HG03175 (cell line): Measurements from ENCODE around the gene TUBB1.
A peak's percentile ranks its signal among the peaks of the same experiment; 100 is the strongest.

Source experiments
- ATAC-seq: cut with Tn5 transposase; IDR thresholded peaks from one replicate; pipeline ENCODE4 v1.9.1; 2021; ENCODE audit warnings: mild to moderate bottlenecking, moderate library complexity; ENCODE audit not compliant: unreplicated experiment

Gene TUBB1

DNA sequence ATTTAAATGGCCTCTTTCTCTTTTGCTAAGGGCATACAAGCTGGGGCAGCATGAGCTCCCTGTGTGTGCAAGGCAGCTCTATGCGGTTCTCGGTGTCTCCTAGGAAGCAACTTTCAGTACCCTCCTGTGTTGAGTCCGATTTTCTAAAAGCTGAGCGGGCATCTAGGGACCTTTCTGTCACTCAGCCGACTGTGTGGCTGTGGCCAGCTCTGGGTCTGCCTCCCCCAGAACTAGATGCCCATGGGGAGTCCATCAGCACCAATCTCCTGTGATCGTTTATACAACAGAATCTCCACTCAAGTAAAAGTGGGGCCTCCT is 30.7 kb upstream of the TUBB1 start:
- no peak for ATAC-seq

DNA sequence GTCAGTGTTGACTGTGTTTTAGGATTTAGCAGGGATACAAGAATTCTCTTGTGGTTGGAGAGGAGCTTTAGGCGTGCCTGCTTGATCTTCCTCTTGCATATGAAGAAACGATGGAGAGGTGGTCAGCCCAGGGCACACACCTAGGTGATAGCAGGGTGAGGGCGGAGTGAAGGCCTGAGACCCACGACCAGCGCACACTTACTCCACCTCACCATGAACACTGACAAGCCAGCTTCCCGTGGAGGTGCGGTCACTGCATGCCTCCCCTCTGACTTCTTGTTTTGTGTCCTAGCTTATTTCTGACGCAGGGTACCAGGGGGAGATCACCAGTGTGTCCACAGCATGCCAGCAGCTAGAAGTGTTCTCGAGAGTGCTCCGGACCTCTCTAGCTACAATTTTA is 30.0 kb upstream of the TUBB1 start:
- ATAC-seq: no peak

DNA sequence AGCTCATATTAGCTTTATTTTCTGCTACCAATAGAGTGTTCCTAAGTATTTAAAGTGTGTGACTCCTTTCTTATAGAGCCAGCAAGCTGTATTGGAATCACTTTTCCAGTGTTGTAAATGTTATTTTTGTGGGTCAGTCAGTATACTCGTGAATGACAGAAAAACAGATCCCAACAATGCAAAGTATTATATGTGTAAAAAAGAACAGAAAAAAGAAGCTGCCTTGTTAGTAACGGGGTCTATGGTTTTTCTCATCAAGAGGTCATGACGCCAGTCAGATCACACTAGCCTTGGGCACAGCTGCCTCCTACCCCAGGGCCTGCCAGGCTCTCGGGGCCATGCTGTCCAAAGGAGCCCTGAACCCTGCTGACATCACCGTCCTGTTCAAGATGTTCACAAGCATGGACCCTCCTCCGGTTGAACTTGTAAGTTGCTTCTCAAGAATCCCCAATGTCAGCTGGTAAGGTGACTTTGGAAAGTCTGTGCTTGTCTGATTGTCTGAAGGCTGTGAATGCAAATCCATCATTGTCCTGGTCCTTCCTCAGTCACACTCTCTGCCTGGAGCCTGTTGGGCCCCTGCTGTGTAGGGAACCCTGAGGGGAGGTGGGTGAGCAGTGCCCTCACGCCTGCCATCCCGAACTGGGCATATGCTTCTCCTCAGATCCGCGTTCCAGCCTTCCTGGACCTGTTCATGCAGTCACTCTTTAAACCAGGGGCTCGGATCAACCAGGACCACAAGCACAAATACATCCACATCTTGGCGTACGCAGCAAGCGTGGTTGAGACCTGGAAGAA is 28.4 kb upstream of the TUBB1 start:
- ATAC-seq: no peak

DNA sequence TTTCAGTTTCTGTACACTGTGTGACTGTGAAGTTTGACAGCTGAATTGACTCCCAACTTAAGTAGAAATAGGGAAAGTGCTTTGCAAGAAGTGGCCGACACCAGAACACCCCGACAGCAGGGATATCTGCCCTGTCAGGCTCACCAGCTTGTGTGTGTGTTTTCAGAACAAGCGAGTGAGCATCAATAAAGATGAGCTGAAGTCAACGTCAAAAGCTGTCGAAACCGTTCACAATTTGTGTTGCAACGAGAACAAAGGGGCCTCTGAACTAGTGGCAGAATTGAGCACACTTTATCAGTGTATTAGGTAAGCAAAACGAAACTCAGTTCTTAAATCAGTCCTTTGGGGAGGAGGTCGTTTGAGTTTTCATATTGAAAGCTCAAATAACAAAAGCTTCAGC is 27.5 kb upstream of the TUBB1 start:
- no peak for ATAC-seq

DNA sequence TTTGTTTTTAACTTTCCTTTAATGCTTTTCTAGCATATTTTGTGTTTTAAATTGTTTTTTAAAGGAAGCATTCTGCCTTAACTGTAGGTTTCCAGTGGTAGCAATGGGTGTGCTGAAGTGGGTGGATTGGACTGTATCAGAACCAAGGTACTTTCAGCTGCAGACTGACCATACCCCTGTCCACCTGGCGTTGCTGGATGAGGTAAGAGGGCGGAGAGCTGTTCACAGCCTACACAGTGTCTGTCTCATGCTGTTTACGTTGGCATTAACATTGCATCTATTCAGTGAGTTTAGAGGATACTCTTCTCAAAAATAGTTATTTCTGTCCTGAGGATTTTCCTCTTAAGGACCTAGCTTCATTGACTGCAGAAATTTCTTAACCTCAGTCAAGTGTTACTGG is 26.3 kb upstream of the TUBB1 start:
- ATAC-seq: no peak

DNA sequence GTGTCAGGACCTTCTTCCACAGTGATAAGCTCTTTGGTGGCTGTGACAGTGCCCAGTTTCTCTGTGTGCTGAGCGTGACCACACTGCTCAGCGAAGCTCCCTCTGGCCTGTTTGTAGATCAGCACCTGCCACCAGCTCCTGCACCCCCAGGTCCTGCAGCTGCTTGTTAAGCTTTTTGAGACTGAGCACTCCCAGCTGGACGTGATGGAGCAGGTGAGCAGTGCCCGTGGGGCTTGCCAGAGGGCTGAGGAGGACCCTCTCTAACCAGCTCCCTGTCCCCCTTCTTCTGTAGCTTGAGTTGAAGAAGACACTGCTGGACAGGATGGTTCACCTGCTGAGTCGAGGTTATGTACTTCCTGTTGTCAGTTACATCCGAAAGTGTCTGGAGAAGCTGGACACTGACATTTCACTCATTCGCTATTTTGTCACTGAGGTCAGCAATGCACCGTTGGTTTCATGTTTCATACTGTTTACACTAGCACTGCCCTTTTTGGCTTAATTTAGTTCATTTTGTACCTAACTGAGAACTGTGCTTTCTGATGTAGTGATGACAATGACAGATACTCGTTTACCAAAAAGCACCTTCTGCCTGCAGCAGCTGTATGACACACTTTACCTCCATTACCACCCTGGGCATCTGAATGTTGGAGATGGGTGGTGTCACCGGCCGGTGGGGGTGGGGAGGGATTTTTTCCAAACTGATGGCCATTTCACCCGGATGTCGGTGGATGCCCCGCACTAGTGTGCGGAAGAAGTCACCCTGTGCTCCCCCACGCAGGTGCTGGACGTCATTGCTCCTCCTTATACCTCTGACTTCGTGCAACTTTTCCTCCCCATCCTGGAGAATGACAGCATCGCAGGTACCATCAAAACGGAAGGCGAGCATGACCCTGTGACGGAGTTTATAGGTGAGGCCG is 25.6 kb upstream of the TUBB1 start:
- ATAC-seq: no peak

DNA sequence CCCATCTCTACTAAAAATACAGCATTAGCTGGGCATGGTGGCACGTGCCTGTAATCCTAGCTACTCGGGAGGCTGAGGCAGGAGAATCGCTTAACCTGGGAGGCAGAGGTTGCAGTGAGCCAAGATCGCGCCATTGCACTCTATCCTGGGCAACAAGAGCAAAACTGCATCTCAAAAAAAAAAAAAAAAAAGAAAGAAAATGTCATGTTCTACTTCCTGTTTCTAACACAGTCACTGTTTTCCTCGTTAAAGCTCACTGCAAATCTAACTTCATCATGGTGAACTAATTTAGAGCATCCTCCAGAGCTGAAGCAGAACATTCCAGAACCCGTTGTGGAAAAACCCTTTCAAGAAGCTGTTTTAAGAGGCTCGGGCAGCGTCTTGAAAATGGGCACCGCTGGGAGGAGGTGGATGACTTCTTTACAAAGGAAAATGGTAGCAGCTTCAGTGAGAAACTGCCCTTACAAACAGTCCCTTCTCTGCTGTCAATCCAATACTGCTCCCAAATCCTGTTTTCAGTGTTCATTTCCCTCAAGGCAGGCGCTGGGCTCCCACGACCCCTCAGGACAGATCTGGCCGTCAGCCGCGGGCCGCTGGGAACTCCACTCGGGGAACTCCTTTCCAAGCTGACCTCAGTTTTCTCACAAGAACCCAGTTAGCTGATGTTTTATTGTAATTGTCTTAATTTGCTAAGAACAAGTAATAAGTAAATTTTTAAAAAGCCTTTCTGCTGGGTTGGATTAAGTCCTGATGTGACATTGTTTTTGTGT is 24.7 kb upstream of the TUBB1 start:
- no peak for ATAC-seq

DNA sequence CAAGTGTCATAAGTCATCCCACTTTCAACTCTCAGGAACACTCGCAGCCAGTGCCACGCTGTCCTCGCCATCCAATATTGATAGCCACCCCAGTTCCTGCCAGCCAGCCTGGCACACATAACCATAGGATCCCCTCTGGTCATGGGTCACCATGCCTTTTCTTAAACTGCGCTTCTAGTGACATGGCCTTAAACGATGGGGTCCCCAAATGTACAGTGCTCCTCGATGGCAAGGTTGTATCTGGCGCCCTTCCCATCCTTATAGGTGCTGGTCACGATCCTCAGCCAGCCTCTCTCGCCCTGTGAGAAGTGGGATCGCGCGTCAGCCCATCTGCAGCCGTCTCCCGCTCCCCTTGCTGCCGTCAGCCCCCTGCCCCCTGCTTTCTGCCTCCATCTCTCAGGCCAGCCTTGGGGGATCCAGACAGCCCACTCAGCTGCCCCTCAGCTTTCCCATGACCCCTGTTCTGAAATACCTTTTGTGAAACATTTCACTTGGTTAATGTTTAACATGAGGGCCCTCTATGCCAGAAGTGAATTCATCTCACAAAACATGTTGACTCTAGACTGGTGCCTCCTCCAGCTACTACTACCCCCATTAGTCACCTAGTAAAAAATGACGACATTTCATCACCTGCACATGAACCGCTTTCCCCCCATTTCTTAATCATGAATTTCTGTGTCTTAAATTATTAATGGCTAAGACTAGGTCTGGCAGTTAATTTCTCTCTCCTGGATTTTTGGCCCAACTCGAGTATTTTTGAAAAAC is 23.6 kb upstream of the TUBB1 start:
- no peak for ATAC-seq

DNA sequence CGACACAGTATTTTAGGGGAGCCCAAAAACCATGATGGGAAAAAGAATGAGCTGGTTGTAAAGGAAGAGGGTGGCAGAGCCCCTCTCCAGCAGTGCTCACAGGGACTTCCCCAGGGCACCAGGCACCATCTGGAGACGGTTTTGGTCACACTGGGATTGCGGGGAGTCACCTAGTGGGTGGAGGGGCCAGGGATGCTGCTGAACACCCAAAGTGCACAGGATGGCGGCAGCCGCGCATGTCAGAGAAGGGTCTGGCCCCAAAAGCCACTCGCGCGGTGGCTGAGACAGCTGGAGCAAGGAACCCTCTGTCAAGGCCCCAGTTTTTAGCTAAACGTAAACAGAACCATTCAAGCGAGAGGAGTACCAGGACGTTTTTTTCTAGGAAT is 23.0 kb upstream of the TUBB1 start:
- ATAC-seq: no peak

DNA sequence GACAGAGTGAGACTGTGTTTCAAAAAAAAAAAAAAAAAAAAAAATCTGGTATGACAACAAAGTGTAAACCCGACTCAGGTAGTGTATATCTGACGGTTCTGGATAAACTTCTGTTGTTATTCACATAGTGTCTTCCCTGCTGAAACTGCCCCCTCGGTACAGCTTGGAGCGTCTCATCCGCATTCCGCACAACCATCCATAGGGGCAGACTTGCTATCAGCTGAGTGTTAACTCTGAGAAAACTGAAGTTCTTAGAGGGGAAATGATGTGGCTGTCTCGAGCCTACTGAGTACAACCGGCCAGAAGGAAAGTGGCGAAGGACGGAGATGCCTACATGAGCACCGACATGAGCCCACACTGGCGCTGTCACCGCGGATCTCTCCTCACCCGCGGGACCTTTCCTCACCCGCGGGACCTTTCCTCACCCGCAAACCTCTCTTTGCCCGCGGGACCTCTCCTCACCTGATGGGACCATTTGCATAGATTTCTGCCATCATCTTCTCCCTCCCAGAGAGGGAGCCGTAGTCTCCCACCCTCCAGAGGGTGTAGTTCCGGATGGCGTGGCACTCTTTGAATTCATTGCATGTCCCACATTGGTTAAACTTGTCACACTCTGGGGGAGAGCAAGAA is 22.0 kb upstream of the TUBB1 start:
- ATAC-seq: no peak

DNA sequence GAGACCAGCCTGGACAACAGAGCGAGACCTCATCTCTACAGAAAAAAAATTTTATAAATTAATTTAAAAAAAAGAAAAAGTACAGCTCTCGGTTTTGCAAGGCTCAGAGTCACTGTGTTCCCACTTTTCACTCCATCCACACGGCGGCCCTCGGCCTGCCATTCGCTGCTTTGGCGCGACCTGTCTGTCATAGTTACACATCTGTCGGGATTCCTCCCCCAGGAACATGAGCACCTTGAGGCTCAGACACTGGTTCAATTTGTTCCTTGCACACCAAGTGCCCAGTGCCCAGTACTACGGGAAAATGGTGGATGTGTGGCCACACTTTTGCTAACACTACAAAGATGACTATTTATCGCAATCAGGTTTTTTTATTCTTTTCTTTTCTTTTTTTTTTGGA is 20.6 kb upstream of the TUBB1 start:
- no peak for ATAC-seq

DNA sequence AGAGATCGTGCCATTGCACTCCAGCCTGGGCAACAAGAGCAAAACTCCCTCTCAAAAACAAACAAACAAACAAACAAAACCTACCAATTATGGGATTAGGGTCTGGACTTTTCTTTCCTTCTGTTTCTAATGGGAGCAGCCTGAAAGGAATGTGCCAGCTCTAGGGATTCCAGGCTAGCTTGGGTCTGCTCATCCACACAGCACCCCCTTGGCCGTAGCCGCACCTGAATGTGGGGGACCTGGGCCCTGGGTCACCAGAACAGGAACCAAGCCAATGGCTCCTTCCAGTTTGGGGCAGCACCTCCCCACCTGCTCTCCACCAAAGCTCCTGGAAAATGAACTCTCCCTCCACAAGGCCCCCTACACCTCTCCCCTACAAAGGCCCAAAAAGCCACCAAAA is 18.9 kb upstream of the TUBB1 start:
- ATAC-seq: no peak

DNA sequence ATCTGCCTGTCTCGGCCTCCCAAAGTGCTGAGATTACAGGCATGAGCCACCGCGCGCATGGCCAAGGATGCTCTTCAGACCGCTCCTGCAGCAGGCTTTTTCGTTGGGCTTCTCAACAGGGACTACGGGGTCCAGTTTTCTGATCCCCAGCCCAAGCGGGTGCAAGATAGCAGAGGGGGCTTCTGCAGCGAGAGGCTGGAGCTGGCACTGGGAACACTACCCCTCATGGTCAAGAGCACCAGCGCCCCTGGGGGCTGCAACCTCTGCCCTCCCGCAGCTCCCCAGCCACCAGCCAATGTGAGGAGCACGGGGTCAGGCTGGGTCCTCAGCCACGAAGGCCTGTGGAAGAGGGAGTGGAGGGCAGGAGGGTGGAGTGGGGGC is 18.2 kb upstream of the TUBB1 start:
- no peak for ATAC-seq

DNA sequence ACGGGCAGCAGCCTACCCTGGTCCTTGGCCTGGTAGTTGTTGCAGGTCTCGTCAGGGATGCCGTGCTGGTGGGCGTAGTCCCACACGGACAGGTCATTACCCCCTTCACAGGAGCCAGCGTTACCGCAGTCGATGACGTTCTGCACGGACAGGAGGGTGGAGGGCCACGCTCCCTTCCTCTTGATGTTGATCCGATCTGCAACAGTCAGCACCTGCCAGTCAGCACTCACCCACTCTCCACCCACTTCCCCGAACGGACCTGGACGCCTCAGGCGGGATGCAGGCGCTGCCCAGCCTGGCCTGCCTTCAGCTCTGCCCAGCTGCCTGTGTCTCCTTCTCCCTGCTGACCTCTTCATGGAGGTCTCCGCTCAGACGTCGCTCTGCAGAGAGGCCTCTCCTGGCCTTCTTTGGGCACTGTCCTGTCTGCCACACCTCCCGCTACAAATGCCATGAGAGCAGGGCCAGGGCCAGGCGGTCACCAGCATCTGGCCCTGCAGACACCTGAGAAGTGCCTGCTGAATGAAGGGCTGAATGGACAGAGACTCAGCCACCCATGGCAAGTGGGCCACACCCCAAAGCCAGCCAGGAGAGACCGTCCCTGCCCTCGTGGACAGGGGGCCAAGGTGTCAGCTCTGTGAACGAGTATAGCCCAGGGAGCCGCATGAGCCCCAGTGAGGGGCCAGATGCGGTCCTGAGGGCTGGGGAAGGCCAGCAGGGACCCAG is 17.6 kb upstream of the TUBB1 start:
- ATAC-seq: no peak

DNA sequence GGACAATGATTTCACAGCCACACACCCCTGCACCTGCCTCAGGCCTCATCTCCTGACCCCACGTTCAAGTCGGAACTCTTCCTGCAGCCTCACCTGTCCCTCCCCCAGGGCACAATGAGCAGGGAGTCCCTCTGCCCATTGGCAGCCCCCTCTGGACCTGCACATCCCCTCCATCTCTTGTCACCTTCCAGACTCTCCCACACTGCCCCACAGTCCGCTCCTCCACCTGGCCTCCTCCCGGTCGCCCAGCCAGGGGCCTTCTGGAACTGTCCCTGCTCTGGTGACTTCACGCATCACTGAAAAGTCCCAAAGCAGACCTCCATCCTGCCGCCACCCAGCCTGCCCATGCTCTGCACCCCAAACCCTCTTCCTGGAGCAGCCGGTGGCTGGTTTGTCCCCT is 16.8 kb upstream of the TUBB1 start:
- no peak for ATAC-seq

DNA sequence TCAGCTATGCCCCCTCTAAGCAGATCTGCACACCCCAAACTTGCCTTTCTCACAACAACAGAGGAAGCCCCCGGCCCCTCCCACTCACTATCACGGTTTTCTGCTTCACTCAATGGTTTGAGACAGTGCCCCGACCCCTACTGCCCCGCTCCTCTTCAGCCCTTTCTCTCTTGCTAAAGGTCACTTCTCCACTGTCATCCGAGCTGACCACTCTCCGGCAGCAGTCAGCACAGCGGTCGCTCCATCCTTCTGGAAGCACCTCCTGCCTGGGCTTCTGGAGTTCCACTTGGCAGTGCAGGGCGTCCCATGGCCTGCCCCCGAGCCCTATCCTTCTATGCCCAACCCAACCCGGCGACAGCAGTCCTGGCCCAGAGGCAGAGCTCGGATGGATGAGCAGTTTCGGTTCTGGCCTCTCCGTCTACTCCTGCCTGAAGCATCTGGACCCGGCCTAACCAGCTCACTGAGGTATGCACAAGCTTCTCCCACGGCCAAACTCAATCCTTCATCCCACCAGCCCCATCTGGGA is 16.3 kb upstream of the TUBB1 start:
- no peak for ATAC-seq

DNA sequence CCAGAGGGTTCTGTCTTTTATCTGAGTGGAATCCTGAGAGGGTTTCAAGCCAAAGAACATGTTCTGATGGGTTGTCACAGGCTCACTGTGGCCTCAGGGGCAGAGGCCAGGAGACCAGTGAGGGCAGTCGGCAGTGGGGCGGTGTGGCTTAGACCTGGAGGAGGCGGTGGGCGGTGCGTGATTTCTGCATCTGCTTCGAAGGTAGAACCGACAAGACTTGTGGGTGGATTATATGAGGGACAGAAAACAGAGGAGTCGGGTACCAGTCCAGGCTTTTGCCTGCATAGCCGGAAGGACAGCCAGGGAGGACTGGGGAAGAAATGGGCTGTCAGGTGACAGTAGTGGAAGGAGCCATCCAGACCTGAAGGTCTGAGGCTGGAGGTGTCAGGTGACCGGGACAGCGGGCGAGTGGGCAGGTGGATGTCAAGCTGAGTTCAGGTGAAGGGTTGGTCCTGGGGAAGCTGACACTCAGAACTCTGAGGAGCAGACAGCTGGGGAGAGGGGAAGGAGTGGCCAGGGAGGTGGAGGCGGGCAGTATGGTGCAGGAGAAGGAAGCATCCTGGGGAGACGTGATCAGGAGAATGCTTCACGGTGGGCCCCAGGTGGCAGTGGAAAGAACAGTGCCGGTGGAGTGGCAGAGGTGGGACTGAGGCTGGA is 15.3 kb upstream of the TUBB1 start:
- no peak for ATAC-seq

DNA sequence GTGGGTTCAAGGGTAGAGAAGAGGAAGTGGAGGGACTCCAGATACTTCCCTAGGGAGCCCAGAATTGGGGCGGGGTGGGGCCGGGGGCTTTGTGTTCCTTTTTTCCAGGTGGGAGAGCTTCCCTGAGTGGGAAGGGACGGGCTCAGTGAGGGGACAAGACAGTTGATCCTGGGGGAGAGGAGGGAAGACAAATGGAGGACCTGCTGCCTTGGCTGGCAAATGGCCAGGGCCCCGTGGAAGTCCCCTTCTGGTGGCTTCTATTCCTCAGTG is 14.8 kb upstream of the TUBB1 start:
- no peak for ATAC-seq

DNA sequence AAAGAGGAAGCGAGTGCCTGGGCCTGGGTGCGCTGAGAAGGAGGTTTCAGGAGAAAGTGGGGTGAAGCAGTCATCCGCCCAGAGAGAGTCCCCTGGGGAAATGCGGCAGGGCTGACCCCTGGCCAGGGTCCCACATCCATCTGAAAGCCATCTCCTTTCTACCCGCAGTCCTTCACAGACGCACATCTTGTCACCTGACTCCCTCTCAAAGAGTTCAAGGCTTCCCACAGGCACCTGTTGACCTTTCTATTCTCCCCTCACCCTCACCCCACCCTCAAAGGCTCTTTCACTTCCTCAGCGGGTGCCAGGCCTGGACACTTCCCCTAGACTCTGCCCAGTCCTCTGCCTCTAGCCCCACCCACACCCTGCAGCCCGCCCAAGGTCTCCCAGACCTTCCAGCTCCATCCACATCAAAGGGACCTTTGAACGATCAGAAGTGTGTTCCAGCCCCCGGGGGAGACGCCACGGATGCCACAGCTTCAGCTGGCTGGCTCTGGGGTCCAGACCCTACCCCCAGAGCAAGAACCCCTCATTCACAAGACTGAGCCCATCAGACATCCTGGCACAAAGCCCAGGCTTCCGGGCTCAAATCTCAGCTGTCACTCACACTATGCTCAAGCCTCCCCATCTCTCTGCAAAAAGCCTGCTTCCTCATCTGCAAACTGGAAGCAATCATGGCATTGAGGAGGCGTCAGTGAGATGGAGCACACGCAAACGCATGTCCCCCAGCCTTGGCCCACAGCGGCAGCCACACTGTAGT is 14.3 kb upstream of the TUBB1 start:
- peak; percentile 67 for ATAC-seq
